HG03025 (cell line): ENCODE data around the gene TMEM273.

Experiments
- ATAC-seq: cut with Tn5 transposase; IDR thresholded peaks from one replicate; pipeline ENCODE4 v1.9.1; 2021; ENCODE audit warnings: mild to moderate bottlenecking, moderate library complexity; ENCODE audit not compliant: unreplicated experiment, low FRiP score

Gene TMEM273

GRCh38 chr10:49149881-49150280, 38.3 kb downstream of the TMEM273 start:
- ATAC-seq = no peak

DNA sequence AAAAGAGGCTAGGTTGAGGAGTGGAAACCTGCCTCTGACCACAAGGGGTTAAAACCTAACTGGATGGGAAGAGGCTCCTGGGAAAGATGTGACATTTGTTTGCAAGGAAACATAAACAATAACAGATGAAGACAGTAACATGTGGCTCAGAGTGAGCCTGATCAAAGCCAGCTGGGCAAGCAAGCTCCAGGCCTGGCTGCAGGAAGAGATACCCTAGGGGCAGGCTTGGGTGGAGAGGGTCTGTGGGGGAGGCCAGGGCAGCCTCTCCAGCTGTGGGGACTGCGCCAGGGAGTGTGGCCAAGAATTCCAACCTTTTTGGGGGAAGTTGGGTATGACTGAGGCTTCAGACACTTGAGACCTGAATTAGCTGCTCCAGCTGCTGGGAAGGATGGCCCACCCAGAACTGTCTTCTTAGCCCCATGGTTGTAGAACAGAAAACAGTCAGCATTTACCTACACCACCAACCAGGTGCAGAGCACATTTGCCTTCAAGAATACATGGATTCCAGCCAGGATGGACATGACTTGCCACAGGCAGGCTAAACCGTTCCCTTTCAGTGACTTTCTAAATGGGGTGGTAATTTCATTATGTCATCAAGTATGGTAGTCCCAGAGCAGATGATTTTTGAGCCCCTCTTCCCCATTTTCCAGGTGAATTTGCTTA, 44.0 kb downstream of the TMEM273 start:
- no peak for ATAC-seq

DNA sequence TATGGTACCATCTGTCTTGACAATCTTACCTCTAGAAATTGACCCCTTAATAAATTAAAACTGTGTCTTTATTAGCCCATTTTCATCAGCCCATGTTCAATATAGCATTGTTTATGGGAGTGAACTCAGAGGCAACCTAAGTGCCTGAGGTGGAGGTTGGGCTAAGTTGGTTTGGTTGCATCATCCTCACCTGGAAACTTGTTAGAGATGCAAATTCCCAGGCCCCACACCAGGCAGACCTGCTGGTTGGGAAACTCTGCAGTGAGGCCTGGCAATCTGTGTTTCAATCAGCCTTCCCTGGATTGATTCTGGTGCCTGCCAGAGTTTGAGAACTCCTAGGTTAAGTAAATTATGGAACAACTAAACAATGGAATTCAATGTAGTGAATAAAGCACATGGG, 44.9 kb downstream of the TMEM273 start:
- no peak for ATAC-seq

DNA sequence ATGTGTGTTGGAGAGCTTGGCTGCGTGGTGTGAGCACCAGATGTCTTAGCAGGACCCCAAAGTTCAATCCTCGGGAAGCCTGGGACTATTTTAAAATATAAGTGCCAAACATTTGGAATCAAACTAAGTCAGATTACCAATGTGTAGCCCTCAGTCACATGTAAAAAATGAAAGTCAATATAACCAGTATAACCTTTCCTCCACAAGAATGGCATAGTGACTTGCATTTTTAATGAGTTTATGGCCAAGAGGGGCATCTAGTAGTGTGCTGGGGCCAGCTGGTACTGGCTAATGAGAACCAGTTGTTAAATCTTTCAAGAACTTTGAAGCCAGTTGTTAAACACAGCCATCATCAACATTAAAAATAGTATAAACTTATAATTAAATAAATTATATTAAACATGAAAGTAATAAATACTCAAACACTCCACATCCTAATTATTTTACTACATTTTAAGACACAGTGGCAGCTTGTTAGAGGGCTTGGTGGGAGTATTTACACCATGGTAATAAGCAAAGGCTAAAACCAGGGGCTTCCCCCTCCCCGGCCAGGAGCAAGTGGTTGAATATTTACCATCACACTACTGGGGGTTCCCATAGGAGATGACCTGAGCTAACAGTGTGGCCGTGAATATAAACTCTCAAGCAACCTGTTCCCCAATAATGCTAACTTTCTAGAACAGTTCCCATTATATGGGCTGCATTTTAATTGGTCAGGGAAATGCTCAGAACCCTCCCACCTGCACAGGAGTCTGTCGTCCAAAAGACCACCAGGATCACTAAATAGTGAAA, 46.5 kb downstream of the TMEM273 start:
- no peak for ATAC-seq

- no peak for ATAC-seq
These were observed 47.6 kb downstream of the TMEM273 start for GRCh38 chr10:49140304-49141177.

DNA sequence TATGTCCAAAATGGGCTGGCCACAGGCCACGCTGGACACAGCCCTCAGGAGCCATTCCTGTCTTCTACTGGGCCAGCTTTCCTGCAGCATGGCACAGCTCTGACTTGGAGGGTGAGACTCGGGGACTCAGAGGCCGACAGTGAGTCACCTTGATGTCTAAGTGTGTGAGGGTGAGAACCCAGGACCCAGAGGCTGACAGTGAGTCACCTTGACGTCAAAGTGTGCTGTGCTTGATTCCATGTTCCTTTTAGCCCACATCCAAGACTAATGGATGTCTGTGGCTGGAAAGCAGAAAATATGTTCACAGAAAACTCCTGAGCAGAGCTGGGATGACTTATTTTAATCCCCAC, 48.4 kb downstream of the TMEM273 start:
- ATAC-seq = no peak

- no peak for ATAC-seq
These were observed 49.0 kb downstream of the TMEM273 start for GRCh38 chr10:49139028-49139845.

DNA sequence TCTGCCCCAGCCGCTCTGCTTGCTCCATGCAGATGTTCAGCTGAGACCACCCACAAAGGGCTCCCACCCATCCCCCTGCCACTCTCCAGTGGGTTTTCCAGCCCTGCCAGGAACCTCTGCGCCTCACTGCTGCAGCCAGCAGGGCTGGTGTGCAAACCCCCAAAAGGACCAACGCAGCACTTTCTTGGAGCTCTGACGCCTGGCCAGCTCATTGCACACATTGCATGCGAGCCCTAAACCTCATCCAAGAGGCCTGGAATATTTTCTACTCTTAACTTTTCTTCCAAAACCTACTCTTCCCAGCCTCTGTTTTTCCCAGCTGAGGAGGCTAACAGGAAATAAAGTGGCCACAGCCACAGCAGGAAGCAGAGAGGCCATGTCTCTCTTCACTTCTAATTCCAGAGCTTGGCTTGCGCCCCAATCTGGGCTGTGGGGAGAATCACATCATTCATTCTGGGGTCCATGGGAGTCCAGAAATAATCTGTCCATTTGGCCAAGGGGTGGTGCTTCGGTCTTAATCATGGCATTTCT, 49.8 kb downstream of the TMEM273 start:
- no peak for ATAC-seq

DNA sequence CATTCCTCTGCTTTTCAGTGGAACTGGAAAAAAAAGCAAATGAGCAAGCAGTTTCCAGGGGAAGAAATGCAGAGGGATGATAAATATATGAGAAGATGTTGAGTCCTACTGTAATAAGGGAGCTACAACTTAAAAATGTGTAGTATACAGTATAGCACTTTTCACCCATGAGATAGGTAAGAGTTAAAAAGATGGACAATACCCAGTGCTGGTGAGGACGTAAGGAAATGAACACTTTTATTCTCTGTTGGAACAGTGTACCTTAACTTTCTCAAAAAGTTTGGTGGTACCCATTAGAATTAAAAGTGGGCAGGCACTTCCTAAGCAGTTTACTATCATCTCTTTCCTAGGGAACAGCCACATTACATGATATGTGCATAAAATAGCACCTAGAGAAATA, 51.7 kb downstream of the TMEM273 start:
- ATAC-seq = no peak

DNA sequence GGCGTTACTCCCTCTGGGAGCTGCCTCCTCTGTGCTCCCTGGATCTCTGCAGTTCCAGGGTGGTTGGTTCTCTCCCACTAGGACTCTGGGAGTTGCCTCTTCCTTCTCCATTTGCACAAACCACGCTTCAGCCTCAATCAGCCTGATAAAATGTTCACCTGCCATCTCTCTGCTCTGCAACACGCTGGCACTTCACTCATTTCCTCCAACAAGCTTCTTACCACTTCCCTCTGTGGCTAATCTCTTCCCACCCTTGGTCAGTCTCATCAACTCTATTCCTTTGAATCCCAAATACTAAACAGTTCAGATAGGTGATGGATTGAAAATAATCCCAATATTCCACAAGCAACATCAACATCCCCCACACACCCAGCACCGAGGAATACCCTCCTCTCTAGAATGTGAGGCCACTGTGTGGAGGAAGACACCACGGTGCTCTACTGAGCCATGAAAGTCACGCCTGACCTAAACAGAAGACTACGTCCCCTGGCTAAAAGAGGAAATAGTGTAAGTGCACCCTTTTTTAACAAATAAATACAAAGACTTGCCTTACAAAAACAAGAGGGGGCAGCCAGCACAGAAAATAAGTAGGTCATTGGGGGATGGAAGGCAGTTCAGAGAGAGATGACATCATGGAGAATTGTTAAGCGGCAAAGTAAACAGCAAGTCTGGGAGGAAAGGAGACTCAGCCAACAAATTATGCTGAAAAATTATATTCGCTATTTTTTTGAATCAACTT, 52.4 kb downstream of the TMEM273 start:
- no peak for ATAC-seq

- no peak for ATAC-seq
These were observed 53.9 kb downstream of the TMEM273 start for GRCh38 chr10:49134327-49134726.

GRCh38 chr10:49133706-49134248, 54.4 kb downstream of the TMEM273 start, which contains the start of gene FAM170B:
Gene FAM170B, minus strand, starts transcription at chr10:49134021. Its CDS starts 103 bp downstream, at chr10:49133918.
- ATAC-seq = no peak

GRCh38 chr10:49132362-49132737, 55.8 kb downstream of the TMEM273 start:
- ATAC-seq = no peak

- no peak for ATAC-seq
These were observed 56.5 kb downstream of the TMEM273 start for GRCh38 chr10:49131507-49132361.

DNA sequence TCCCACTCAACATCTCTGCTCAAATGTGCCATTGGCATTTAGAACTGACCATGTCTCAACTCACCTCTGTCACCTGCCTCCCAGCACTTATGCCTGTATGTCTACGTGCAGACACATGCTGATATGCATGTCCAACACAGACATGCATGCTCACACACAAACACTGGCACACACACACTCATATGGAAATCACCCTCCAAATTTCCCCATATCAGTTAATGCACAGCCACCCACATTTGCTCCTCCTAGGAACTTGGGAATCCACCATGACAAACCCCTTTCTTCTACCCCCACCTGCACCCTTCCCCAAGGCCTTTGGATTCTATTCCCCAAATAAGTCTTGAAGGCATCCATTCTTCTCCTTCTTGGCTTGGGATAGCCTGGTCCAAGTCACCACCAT, 58.8 kb downstream of the TMEM273 start:
- no peak for ATAC-seq

DNA sequence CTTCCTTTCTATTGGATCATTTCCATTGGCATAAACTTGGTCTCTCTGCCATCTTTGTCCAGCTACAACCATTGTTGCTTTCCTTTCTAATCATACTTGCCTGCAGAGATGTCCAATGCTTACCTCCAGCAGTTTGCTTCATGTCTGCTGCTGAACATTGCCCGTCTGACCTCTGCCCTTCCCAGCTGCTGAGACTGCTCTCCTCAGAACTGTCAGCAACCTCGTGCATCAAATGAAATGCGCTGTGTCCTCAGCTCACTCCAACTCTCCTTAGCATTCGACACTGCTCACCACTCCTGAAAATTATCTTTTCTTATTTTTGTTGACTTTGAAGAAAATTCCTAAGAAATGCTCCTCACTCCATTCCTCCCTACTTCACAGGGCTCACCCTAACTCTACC, 59.3 kb downstream of the TMEM273 start:
- no peak for ATAC-seq

DNA sequence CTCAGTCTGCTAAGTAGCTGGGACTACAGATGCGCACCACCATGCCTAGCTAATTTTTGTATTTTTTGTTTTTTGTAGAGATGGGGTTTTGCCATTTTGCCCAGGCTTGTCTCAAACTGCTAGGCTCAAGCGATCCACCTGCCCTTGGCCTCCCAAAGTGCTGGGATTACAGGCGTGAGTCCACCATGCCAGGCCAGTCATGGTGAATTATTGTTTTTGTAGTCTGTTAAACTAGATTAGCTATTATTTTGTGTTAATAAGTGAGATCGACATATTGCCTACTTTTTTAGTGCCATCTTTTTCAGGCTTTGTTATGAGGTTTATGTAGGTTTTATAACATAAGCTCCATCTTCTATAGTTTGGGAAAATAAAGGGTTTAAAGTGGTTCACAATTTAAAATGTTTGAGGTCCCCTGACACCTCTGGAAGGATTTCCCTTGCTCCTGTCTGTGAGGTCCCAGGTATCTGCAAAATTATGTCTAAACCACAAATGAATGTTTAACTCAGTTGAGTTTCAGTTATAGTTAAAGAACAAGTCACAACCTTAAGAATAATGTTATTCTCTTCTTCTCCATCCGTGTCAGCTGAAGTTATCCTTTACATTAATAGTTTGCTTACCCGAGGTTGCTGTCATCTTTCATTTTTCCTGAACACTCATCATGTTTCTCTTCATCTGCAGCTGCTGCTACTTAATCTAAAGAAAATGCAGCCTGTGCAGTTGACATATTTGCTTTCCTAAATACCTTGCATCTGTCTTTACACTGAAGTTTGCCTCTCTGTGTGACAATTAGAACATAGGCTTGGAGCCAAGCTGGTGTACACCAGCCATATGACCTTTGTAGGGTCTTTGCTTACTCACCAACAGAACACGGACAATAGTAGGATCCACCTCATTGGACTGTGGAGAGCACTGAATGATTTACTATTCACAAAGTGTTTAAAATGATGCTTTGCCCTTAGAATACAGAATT, 63.9 kb downstream of the TMEM273 start:
- no peak for ATAC-seq
